Calu3 (cell line): ENCODE measurements around the gene FUCA2. TPM values are rescaled to one million over a fixed set of nuclear protein-coding genes. Genes with fewer than 3 reads are reported as not detected.

Experiments
- BruUV-seq: library from RNA; stranded (reverse); fragments of 400-500 nt; replicated peaks from 2 replicates; lab custom pipeline; 2021; lab: Mats Ljungman, UMichigan
- CTCF ChIA-PET: fragments of 300-600 bp; sonication (Branson Sonifier 250); formaldehyde crosslinking; loops from one replicate; lab custom pipeline; 2022; ENCODE audit warnings: antibody characterized with exemption; lab: Charles Lee
- DNase-seq: peaks from one replicate; pipeline ENCODE4 v3.0.0; 2022
- H3K27ac Mint-ChIP-seq: one replicate; pipeline ENCODE4 v1.8.0; 2022; ENCODE audit warnings: mixed read lengths; ENCODE audit not compliant: unreplicated experiment
- H3K27me3 Mint-ChIP-seq: one replicate; pipeline ENCODE4 v1.8.0; 2022; ENCODE audit warnings: mixed read lengths; ENCODE audit not compliant: unreplicated experiment
- H3K36me3 Mint-ChIP-seq: one replicate; pipeline ENCODE4 v1.8.0; 2022; ENCODE audit warnings: mild to moderate bottlenecking, moderate library complexity, mixed read lengths; ENCODE audit not compliant: insufficient read depth, unreplicated experiment
- H3K4me1 Mint-ChIP-seq: one replicate; pipeline ENCODE4 v1.8.0; 2022; ENCODE audit warnings: mild to moderate bottlenecking, low read depth, mixed read lengths; ENCODE audit not compliant: unreplicated experiment
- H3K4me3 Mint-ChIP-seq: one replicate; pipeline ENCODE4 v1.8.0; 2022; ENCODE audit warnings: mild to moderate bottlenecking, low read depth, moderate library complexity, mixed read lengths; ENCODE audit not compliant: unreplicated experiment
- H3K9me3 Mint-ChIP-seq: one replicate; pipeline ENCODE4 v1.8.0; 2022; ENCODE audit warnings: low read depth, mixed read lengths; ENCODE audit not compliant: unreplicated experiment
- CTCF ChIP-seq: fragments of 200-600 bp; IDR thresholded peaks from one replicate; pipeline ENCODE4 v1.8.0; 2022; ENCODE audit warnings: antibody characterized with exemption; ENCODE audit not compliant: unreplicated experiment
- intact Hi-C: fragments of 100-400 bp; cut with micrococcal nuclease; formaldehyde crosslinking; loops from one replicate; pipeline ENCODE4 v1.10.0; 2022; ENCODE audit not compliant: unreplicated experiment
- total RNA-seq: library from RNA; stranded (reverse); gene quantifications from 2 replicates; pipeline ENCODE4 v1.2.3, GENCODE V29; 2022

The FUCA2 gene
- total RNA-seq, 1 experiment from 2014 or later = 45.5 TPM

GRCh38 chr6:143490775-143491174 is 20.7 kb downstream of the FUCA2 start:
- no peak for DNase-seq
- no peaks in the 10 kb centered on the region for H3K27me3 Mint-ChIP-seq
- no peak for TF ChIP-seq CTCF
- H3K27ac Mint-ChIP-seq = no peak overlapping the region
- no peak overlapping the region for H3K4me3 Mint-ChIP-seq
- H3K4me1 Mint-ChIP-seq = no peaks in the 10 kb centered on the region
- H3K36me3 Mint-ChIP-seq = peaks cover 8% of the 10 kb centered on the region
- intact Hi-C loops = no loop called here
- CTCF ChIA-PET = no interaction called here
- BruUV-seq = no TSS peak
- H3K9me3 Mint-ChIP-seq = no peaks in the 10 kb centered on the region

- Mint-ChIP-seq H3K4me1 (no peaks in the 10 kb centered on the region), H3K9me3 (no peaks in the 10 kb centered on the region), H3K36me3 (peaks cover 8% of the 10 kb centered on the region), H3K4me3 (no peak overlapping the region), H3K27ac (no peak overlapping the region), H3K27me3 (no peaks in the 10 kb centered on the region)
- no peak for TF ChIP-seq CTCF
- DNase-seq = no peak
- BruUV-seq = no TSS peak
- CTCF ChIA-PET = no interaction called here
- intact Hi-C loops = no loop called here
These were observed 21.3 kb downstream of the FUCA2 start for GRCh38 chr6:143490244-143490643.

- no peaks in the 10 kb centered on the region for H3K36me3 Mint-ChIP-seq
- no peaks in the 10 kb centered on the region for H3K4me1 Mint-ChIP-seq
- no peaks in the 10 kb centered on the region for H3K27me3 Mint-ChIP-seq
- BruUV-seq = no TSS peak
- intact Hi-C loops = no loop called here
- TF ChIP-seq CTCF = no peak
- CTCF ChIA-PET = no interaction called here
- no peak overlapping the region for H3K27ac Mint-ChIP-seq
- H3K4me3 Mint-ChIP-seq = no peak overlapping the region
- no peaks in the 10 kb centered on the region for H3K9me3 Mint-ChIP-seq
- DNase-seq = no peak
These were observed 24.8 kb downstream of the FUCA2 start for GRCh38 chr6:143486752-143487151.

- DNase-seq = no peak
- no peaks in the 10 kb centered on the region for H3K27me3 Mint-ChIP-seq
- intact Hi-C loops = no loop called here
- CTCF ChIA-PET = no interaction called here
- no peak overlapping the region for H3K27ac Mint-ChIP-seq
- no peak for TF ChIP-seq CTCF
- H3K9me3 Mint-ChIP-seq = no peaks in the 10 kb centered on the region
- no peak overlapping the region for H3K4me3 Mint-ChIP-seq
- BruUV-seq = no TSS peak
- no peaks in the 10 kb centered on the region for H3K36me3 Mint-ChIP-seq
- no peaks in the 10 kb centered on the region for H3K4me1 Mint-ChIP-seq
These were observed 25.6 kb downstream of the FUCA2 start for GRCh38 chr6:143485967-143486366.
